SK-N-SH treated with all-trans-retinoic acid at 6 μM for 48 hours (cell line): ENCODE measurements around the gene BCL10.
"Not testable (repeated sequence)": the region's sequence is repeated elsewhere in the genome, so short reads cannot be mapped to it uniquely, and the experiment has no call there.

ENCODE experiments used
- ATAC-seq: fragments of 200-7000 bp; cut with Tn5 transposase; 3 replicates; pipeline ENCODE4 v1.9.1; 2020; ENCODE audit warnings: mild to moderate bottlenecking, moderate library complexity
- BACH2 ChIP-seq: fragments of 250-450 bp; sonication (Bioruptor Pico); IDR thresholded peaks from 2 replicates; pipeline ENCODE4 v1.9.0; 2021; ENCODE audit warnings: mild to moderate bottlenecking, borderline replicate concordance
- ISL1 ChIP-seq: fragments of 250-450 bp; sonication (Bioruptor Pico); IDR thresholded peaks from 2 replicates; pipeline ENCODE4 v2.1.2; 2022; ENCODE audit warnings: mild to moderate bottlenecking, moderate library complexity
- OSR1 ChIP-seq: fragments of 250-450 bp; sonication (Bioruptor Pico); IDR thresholded peaks from 2 replicates; pipeline ENCODE4 v1.8.0; 2022; ENCODE audit warnings: moderate library complexity, mild to moderate bottlenecking, inconsistent platforms
- PPARA ChIP-seq: fragments of 250-450 bp; sonication (Bioruptor Pico); IDR thresholded peaks from 2 replicates; pipeline ENCODE4 v1.5.0; 2020; ENCODE audit warnings: mild to moderate bottlenecking, borderline replicate concordance
- TCF4 ChIP-seq: fragments of 250-450 bp; sonication (Bioruptor Pico); IDR thresholded peaks from 2 replicates; pipeline ENCODE4 v1.8.0; 2021; ENCODE audit warnings: mild to moderate bottlenecking, moderate library complexity, borderline replicate concordance
- TOX ChIP-seq: fragments of 250-450 bp; sonication (Bioruptor Pico); IDR thresholded peaks from 2 replicates; pipeline ENCODE4 v1.8.0; 2021; ENCODE audit warnings: mild to moderate bottlenecking, moderate library complexity, borderline replicate concordance
- ZC3H10 ChIP-seq: fragments of 250-450 bp; sonication (Bioruptor Pico); IDR thresholded peaks from 2 replicates; pipeline ENCODE4 v1.5.1; 2021; ENCODE audit warnings: mild to moderate bottlenecking, moderate library complexity
- ZFP3 ChIP-seq: fragments of 250-450 bp; sonication (Bioruptor Pico); IDR thresholded peaks from 2 replicates; pipeline ENCODE4 v1.5.0; 2020; ENCODE audit warnings: mild to moderate bottlenecking, moderate library complexity
- ZNF70 ChIP-seq: fragments of 450-650 bp; formaldehyde crosslinking; IDR thresholded peaks from 2 replicates; pipeline ENCODE4 v1.5.0; 2020; ENCODE audit warnings: mild to moderate bottlenecking, moderate library complexity
- TF ChIP-seq, protein P1 (sequence below): fragments of 250-450 bp; sonication (Bioruptor Pico); IDR thresholded peaks from 2 replicates; pipeline ENCODE4 v1.8.0; 2020; ENCODE audit warnings: mild to moderate bottlenecking, moderate library complexity, borderline replicate concordance
- TF ChIP-seq, protein P2 (sequence below): fragments of 250-450 bp; sonication (Bioruptor Pico); IDR thresholded peaks from 2 replicates; pipeline ENCODE4 v1.5.1; 2021; ENCODE audit warnings: mild to moderate bottlenecking, moderate library complexity
- TF ChIP-seq, protein P3 (sequence below): fragments of 250-450 bp; sonication (Bioruptor Pico); IDR thresholded peaks from 2 replicates; pipeline ENCODE4 v1.5.1; 2020; ENCODE audit warnings: low read depth, mild to moderate bottlenecking, moderate library complexity
- TF ChIP-seq, protein P4 (sequence below): fragments of 250-450 bp; sonication (Bioruptor Pico); IDR thresholded peaks from 2 replicates; pipeline ENCODE4 v1.5.0; 2020; ENCODE audit warnings: mild to moderate bottlenecking, moderate library complexity

BCL10 gene

DNA sequence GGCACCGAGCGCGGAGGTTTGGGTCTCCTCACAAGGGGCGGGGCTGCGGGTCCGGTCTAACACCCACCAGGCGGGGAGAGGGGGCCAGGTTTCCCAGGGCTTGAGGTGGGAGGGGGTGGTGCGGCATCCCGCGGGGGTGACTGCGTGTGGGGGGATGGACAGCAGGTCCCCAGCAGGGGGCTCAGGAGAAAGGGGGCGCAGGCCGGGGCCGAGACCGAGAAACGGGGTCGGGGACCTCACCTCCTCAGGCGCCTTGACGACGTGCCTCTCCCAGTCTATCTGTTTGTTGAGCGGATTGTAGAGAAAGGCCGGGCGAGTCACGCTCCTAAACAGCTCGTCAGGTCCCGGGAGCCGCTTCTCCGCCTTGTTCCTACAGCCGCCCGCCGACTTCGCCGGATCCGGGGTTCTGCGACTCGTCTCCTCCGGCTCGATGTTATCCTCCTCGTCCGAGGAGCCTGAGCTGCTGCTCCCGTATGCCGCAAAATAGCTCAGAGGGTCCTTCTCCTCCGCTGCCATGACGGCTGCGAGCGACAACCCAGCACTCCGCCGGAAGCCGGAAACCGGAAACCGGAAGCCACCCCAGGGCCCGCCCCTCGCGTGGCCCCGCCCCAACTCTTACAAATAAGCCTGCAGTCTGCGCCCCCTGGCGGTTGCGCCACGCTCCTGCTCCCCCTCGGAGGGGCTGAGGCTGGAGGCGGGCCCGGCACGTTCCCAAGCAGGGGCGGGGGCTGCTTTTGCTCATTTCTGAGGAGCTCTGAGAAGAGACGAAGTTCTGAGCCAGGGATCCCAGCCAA, 17.1 kb downstream of the BCL10 start, which contains the start of gene C1orf52 (continued):
- TF ChIP-seq, protein P1, sequence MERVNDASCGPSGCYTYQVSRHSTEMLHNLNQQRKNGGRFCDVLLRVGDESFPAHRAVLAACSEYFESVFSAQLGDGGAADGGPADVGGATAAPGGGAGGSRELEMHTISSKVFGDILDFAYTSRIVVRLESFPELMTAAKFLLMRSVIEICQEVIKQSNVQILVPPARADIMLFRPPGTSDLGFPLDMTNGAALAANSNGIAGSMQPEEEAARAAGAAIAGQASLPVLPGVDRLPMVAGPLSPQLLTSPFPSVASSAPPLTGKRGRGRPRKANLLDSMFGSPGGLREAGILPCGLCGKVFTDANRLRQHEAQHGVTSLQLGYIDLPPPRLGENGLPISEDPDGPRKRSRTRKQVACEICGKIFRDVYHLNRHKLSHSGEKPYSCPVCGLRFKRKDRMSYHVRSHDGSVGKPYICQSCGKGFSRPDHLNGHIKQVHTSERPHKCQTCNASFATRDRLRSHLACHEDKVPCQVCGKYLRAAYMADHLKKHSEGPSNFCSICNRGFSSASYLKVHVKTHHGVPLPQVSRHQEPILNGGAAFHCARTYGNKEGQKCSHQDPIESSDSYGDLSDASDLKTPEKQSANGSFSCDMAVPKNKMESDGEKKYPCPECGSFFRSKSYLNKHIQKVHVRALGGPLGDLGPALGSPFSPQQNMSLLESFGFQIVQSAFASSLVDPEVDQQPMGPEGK (CRISPR knock-in tag): no peak
- TF ChIP-seq ISL1 (CRISPR knock-in tag): no peak

DNA sequence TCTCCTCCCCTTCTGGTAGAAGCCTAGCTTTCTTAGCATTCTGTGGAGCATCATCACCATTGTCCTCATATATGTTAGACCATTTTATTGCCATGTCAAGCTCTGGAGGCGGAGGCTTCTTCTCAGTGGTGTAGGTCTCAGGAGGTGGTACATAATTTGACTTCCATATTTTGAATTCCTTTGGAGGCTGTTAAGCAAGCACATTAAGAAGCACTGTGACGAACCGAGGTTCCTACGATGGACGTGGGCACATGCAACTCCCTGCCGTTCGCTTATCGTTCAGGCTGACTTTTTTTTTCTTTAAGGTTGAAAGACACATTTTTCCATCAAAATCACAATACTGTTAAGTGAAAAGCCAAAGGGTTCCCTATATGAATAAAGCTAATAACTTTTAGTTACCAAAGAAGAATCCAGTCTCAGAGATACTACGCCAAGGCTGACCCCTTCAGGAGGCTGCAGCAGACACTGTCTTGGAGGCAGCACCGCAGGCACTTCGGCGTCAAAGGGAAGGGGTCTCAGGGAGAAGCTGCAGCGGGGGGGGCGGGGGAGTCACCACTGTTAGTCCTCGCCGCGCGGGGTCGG, 17.8 kb downstream of the BCL10 start:
- TF ChIP-seq BACH2 (no peak), ZFP3 (CRISPR knock-in tag) (no peak), PPARA (no peak), ISL1 (CRISPR knock-in tag) (no peak), TCF4 (CRISPR knock-in tag) (no peak)
- TF ChIP-seq, protein P1 (CRISPR knock-in tag): no peak
- TF ChIP-seq, protein P2, sequence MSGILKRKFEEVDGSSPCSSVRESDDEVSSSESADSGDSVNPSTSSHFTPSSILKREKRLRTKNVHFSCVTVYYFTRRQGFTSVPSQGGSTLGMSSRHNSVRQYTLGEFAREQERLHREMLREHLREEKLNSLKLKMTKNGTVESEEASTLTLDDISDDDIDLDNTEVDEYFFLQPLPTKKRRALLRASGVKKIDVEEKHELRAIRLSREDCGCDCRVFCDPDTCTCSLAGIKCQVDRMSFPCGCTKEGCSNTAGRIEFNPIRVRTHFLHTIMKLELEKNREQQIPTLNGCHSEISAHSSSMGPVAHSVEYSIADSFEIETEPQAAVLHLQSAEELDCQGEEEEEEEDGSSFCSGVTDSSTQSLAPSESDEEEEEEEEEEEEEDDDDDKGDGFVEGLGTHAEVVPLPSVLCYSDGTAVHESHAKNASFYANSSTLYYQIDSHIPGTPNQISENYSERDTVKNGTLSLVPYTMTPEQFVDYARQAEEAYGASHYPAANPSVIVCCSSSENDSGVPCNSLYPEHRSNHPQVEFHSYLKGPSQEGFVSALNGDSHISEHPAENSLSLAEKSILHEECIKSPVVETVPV (CRISPR knock-in tag): no peak
- TF ChIP-seq, protein P3, sequence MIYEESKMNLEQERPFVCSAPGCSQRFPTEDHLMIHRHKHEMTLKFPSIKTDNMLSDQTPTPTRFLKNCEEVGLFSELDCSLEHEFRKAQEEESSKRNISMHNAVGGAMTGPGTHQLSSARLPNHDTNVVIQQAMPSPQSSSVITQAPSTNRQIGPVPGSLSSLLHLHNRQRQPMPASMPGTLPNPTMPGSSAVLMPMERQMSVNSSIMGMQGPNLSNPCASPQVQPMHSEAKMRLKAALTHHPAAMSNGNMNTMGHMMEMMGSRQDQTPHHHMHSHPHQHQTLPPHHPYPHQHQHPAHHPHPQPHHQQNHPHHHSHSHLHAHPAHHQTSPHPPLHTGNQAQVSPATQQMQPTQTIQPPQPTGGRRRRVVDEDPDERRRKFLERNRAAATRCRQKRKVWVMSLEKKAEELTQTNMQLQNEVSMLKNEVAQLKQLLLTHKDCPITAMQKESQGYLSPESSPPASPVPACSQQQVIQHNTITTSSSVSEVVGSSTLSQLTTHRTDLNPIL (CRISPR knock-in tag): no peak
- TF ChIP-seq, all 23 proteins: peak for 0
- ATAC-seq: peak; percentile 36

DNA sequence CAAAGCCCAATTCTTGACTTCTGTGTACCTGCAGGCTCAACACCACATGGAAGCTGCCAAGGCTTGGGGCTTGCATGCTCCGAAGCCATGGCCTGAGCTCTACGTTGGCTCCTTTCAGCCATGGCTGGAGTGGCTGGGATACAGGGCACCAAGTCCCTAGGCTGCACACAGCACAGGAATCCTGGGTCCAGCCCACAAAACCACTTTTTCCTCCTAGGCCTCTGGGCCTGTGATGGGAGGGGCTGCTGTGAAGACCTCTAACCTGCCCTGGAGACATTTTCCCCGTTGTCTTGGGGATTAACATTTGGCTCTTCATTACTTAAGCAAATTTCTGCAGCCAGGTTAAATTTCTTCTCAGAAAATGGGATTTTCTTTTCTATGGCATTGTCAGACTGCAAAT, 27.4 kb downstream of the BCL10 start:
- ATAC-seq: not testable (repeated sequence)

DNA sequence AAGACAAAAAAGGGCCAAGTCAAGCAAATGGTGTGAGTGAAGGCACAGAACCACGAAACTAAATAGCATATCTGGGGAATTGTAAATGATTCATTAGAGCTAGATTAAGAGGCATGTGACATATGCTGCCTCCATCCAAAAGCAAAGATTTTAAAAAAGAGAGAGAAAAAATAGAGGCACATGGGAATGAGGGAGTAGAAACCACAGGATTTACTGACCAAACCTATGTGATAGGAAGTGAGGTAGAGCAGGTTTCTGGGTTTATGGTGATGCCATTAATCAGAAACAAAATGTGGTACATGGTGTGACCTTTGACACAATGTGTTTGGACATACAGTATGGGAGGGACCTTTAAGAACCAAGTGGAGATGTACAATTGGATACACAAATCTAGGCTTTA, 30.5 kb downstream of the BCL10 start:
- ATAC-seq: no peak
- TF ChIP-seq, protein P1 (CRISPR knock-in tag): no peak
- TF ChIP-seq TOX (CRISPR knock-in tag): no peak
- TF ChIP-seq, protein P4, sequence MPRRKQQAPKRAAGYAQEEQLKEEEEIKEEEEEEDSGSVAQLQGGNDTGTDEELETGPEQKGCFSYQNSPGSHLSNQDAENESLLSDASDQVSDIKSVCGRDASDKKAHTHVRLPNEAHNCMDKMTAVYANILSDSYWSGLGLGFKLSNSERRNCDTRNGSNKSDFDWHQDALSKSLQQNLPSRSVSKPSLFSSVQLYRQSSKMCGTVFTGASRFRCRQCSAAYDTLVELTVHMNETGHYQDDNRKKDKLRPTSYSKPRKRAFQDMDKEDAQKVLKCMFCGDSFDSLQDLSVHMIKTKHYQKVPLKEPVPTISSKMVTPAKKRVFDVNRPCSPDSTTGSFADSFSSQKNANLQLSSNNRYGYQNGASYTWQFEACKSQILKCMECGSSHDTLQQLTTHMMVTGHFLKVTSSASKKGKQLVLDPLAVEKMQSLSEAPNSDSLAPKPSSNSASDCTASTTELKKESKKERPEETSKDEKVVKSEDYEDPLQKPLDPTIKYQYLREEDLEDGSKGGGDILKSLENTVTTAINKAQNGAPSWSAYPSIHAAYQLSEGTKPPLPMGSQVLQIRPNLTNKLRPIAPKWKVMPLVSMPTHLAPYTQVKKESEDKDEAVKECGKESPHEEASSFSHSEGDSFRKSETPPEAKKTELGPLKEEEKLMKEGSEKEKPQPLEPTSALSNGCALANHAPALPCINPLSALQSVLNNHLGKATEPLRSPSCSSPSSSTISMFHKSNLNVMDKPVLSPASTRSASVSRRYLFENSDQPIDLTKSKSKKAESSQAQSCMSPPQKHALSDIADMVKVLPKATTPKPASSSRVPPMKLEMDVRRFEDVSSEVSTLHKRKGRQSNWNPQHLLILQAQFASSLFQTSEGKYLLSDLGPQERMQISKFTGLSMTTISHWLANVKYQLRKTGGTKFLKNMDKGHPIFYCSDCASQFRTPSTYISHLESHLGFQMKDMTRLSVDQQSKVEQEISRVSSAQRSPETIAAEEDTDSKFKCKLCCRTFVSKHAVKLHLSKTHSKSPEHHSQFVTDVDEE (CRISPR knock-in tag): no peak
- no peak for TF ChIP-seq OSR1
- TF ChIP-seq ZC3H10 (CRISPR knock-in tag): no peak
- no peak for TF ChIP-seq ZNF70 (CRISPR knock-in tag)
